HG03097 (cell line): ENCODE results near the gene SLC4A7.
"Not testable (repeated sequence)": the region's sequence is repeated elsewhere in the genome, so short reads cannot be mapped to it uniquely, and the experiment has no call there.

ENCODE experiments used
- ATAC-seq: cut with Tn5 transposase; IDR thresholded peaks from one replicate; pipeline ENCODE4 v1.9.1; 2021; ENCODE audit not compliant: unreplicated experiment, low FRiP score

Gene SLC4A7

GRCh38 chr3:27484015-27484844 is at the start of gene SLC4A7:
Gene SLC4A7, minus strand, starts transcription at chr3:27484384. Its CDS starts 258 bp downstream, at chr3:27484126.
- ATAC-seq: peak; percentile 95

- no peak for ATAC-seq
These were observed 49.0 kb upstream of the SLC4A7 start for GRCh38 chr3:27533261-27533607.

- ATAC-seq: no peak
These were observed 48.5 kb upstream of the SLC4A7 start for GRCh38 chr3:27532426-27533260.

GRCh38 chr3:27531193-27531751 is 47.1 kb upstream of the SLC4A7 start:
- ATAC-seq: not testable (repeated sequence)

- ATAC-seq: no peak
These were observed 44.6 kb upstream of the SLC4A7 start for GRCh38 chr3:27528791-27529190.

GRCh38 chr3:27526614-27527315 is 42.6 kb upstream of the SLC4A7 start:
- no peak for ATAC-seq

- ATAC-seq: no peak
These were observed 37.7 kb upstream of the SLC4A7 start for GRCh38 chr3:27521872-27522265.

- no peak for ATAC-seq
These were observed 37.1 kb upstream of the SLC4A7 start for GRCh38 chr3:27521179-27521871.

- ATAC-seq: no peak
These were observed 27.7 kb upstream of the SLC4A7 start for GRCh38 chr3:27511724-27512422.

GRCh38 chr3:27509376-27509775 is 25.2 kb upstream of the SLC4A7 start:
- ATAC-seq: no peak

- ATAC-seq: no peak
These were observed 24.2 kb upstream of the SLC4A7 start for GRCh38 chr3:27508424-27508823.

GRCh38 chr3:27507515-27508266 is 23.5 kb upstream of the SLC4A7 start:
- ATAC-seq: no peak

- no peak for ATAC-seq
These were observed 22.9 kb upstream of the SLC4A7 start for GRCh38 chr3:27507111-27507510.

GRCh38 chr3:27504749-27505148 is 20.6 kb upstream of the SLC4A7 start:
- no peak for ATAC-seq

- no peak for ATAC-seq
These were observed 19.3 kb upstream of the SLC4A7 start for GRCh38 chr3:27503526-27503925.

- no peak for ATAC-seq
These were observed 17.6 kb upstream of the SLC4A7 start for GRCh38 chr3:27501759-27502158.

GRCh38 chr3:27500986-27501385 is 16.8 kb upstream of the SLC4A7 start:
- ATAC-seq: no peak

- ATAC-seq: no peak
These were observed 15.9 kb upstream of the SLC4A7 start for GRCh38 chr3:27500035-27500434.

- ATAC-seq: no peak
These were observed 10.6 kb upstream of the SLC4A7 start for GRCh38 chr3:27494784-27495183.
